H1 (cell line): ENCODE results near the gene CDH22. TPM values are rescaled to one million over a fixed set of nuclear protein-coding genes. Genes with fewer than 3 reads are reported as not detected.

Experiments
- CTCF ChIA-PET: fragments of 300-600 bp; sonication (Branson Sonifier 250); formaldehyde crosslinking; loops from one replicate; lab custom pipeline; 2021; ENCODE audit not compliant: partially characterized antibody; lab: Charles Lee
- POLR2A ChIA-PET: fragments of 300-600 bp; sonication (Branson Sonifier 250); formaldehyde crosslinking; loops from one replicate; lab custom pipeline; 2021; ENCODE audit warnings: inconsistent platforms; ENCODE audit not compliant: partially characterized antibody; lab: Charles Lee
- DNase-seq, 2 experiments: peaks; one replicate each; pipeline versions ENCODE4 v3.0.0 to v3.0.0-alpha.2; 2010 to 2022; ENCODE audit warnings: low spot score in 2 of 2, low read depth in 1 of 2, mixed read lengths in 1 of 2
- FAIRE-seq: peaks from 2 replicates; lab custom pipeline; 2011; peaks lifted over from hg19 to GRCh38; lab: Jason Lieb, UNC
- H2AFZ ChIP-seq: 2 replicates; pipeline ENCODE4 v1.8.1; 2012; ENCODE audit warnings: low read length, inconsistent platforms
- H2AK5ac ChIP-seq: 2 replicates; pipeline ENCODE4 v1.6.1; 2013; ENCODE audit warnings: low read depth, low read length
- H2BK120ac ChIP-seq: replicated peaks from 2 replicates; pipeline ENCODE3; 2013; ENCODE audit warnings: low read depth, low read length, inconsistent platforms
- H2BK12ac ChIP-seq: 2 replicates; pipeline ENCODE4 v1.6.1; 2013; ENCODE audit warnings: low read depth, low read length
- H2BK15ac ChIP-seq: 2 replicates; pipeline ENCODE4 v1.6.1; 2013; ENCODE audit warnings: low read length
- H2BK20ac ChIP-seq: 2 replicates; pipeline ENCODE4 v1.6.1; 2013; ENCODE audit warnings: low read length
- H2BK5ac ChIP-seq: 2 replicates; pipeline ENCODE4 v1.6.1; 2013; ENCODE audit warnings: low read depth, low read length
- H3K14ac ChIP-seq: 2 replicates; pipeline ENCODE4 v1.6.1; 2013; ENCODE audit warnings: inconsistent platforms; ENCODE audit not compliant: insufficient read length
- H3K18ac ChIP-seq: 2 replicates; pipeline ENCODE4 v1.6.1; 2013; ENCODE audit warnings: low read length; ENCODE audit errors: extremely low read depth
- H3K23ac ChIP-seq: 2 replicates; pipeline ENCODE4 v1.6.1; 2013; ENCODE audit warnings: inconsistent platforms; ENCODE audit not compliant: insufficient read length
- H3K23me2 ChIP-seq: 2 replicates; pipeline ENCODE4 v1.6.1; 2013; ENCODE audit warnings: low read depth, low read length
- H3K27ac ChIP-seq: 2 replicates; pipeline ENCODE4 v1.6.1; 2011; ENCODE audit warnings: low read depth, low read length, inconsistent platforms
- H3K27me3 ChIP-seq, 4 experiments: replicated peaks in 1 of 4; 1 replicate in 1 of 4; 2 replicates in 3 of 4; pipeline versions ENCODE4 v1.6.1 to v1.8.1; 2011 to 2013; ENCODE audit warnings: low read length in 3 of 4, mild to moderate bottlenecking in 3 of 4, inconsistent platforms in 2 of 4, mixed read lengths in 2 of 4, moderate library complexity in 1 of 4; ENCODE audit not compliant: control insufficient read depth in 3 of 4, insufficient read depth in 3 of 4; ENCODE audit errors: extremely low read depth in 1 of 4
- H3K36me3 ChIP-seq, 4 experiments: 2 replicates each; pipeline versions ENCODE4 v1.6.1 to v1.8.1; 2011 to 2013; ENCODE audit warnings: mild to moderate bottlenecking in 4 of 4, low read length in 3 of 4, moderate library complexity in 2 of 4, control low read depth in 1 of 4, inconsistent platforms in 1 of 4; ENCODE audit not compliant: insufficient read depth in 4 of 4, control insufficient read depth in 2 of 4
- H3K4ac ChIP-seq: replicated peaks from 2 replicates; pipeline ENCODE3; 2013; ENCODE audit warnings: low read length, low read depth, mixed read lengths, inconsistent platforms; ENCODE audit not compliant: insufficient read length
- H3K4me1 ChIP-seq, 4 experiments: replicated peaks in 1 of 4; 1 replicate in 1 of 4; 2 replicates in 3 of 4; pipeline versions ENCODE4 v1.6.1 to v1.8.1; 2011 to 2013; ENCODE audit warnings: low read length in 3 of 4, inconsistent platforms in 2 of 4, mixed read lengths in 1 of 4; ENCODE audit not compliant: insufficient read depth in 4 of 4, control insufficient read depth in 3 of 4
- H3K4me2 ChIP-seq, 2 experiments: 2 replicates each; pipeline versions ENCODE4 v1.6.1 to v1.8.1; 2011 to 2013; ENCODE audit warnings: low read depth in 2 of 2, low read length in 2 of 2, control low read depth in 1 of 2, inconsistent platforms in 1 of 2, mild to moderate bottlenecking in 1 of 2; ENCODE audit not compliant: insufficient read depth in 1 of 2
- H3K4me3 ChIP-seq, 4 experiments: fragments of 200-600, 300-600 bp in 1 of 4; sonication (generic), shearing (Covaris generic), sonication (Bioruptor Twin) in 1 of 4; 2 replicates each; pipeline versions ENCODE4 v1.5.1 to v1.8.1; 2011 to 2016; ENCODE audit warnings: low read length in 4 of 4, low read depth in 3 of 4, control low read depth in 2 of 4, inconsistent platforms in 2 of 4, mild to moderate bottlenecking in 2 of 4, mixed read lengths in 1 of 4, moderate library complexity in 1 of 4; ENCODE audit not compliant: insufficient read depth in 2 of 4; ENCODE audit errors: extremely low read depth in 1 of 4
- H3K56ac ChIP-seq: replicated peaks from 2 replicates; pipeline ENCODE3; 2013; ENCODE audit warnings: low read depth, mild to moderate bottlenecking, mixed read lengths, low read length, inconsistent platforms; ENCODE audit not compliant: insufficient read length
- H3K79me1 ChIP-seq: 2 replicates; pipeline ENCODE4 v1.6.1; 2013; ENCODE audit warnings: low read depth, low read length, control low read depth
- H3K79me2 ChIP-seq, 2 experiments: 2 replicates each; pipeline versions ENCODE4 v1.6.1 to v1.8.1; 2012 to 2013; ENCODE audit warnings: low read length in 2 of 2, mild to moderate bottlenecking in 2 of 2, inconsistent platforms in 1 of 2; ENCODE audit not compliant: insufficient read depth in 2 of 2, control insufficient read depth in 1 of 2
- H3K9ac ChIP-seq, 4 experiments: replicated peaks in 1 of 4; 1 replicate in 1 of 4; 2 replicates in 3 of 4; pipeline versions ENCODE4 v1.6.1 to v1.8.1; 2011 to 2013; ENCODE audit warnings: low read depth in 3 of 4, low read length in 3 of 4, control low read depth in 2 of 4, mild to moderate bottlenecking in 2 of 4, moderate library complexity in 2 of 4, inconsistent platforms in 1 of 4; ENCODE audit errors: extremely low read depth in 1 of 4
- H3K9me3 ChIP-seq, 2 experiments: 2 replicates each; pipeline versions ENCODE4 v1.6.1 to v1.8.1; 2012 to 2013; ENCODE audit warnings: mild to moderate bottlenecking in 2 of 2, moderate library complexity in 2 of 2, control low read depth in 1 of 2, inconsistent platforms in 1 of 2, low read depth in 1 of 2, low read length in 1 of 2, mixed read lengths in 1 of 2; ENCODE audit not compliant: insufficient read depth in 2 of 2
- H4K20me1 ChIP-seq, 2 experiments: replicated peaks in 1 of 2; 2 replicates each; pipeline versions ENCODE3 to v1.8.1; 2011 to 2013; ENCODE audit warnings: inconsistent platforms in 2 of 2, low read length in 2 of 2, mild to moderate bottlenecking in 1 of 2; ENCODE audit not compliant: insufficient read depth in 2 of 2, control insufficient read depth in 1 of 2
- H4K5ac ChIP-seq: 2 replicates; pipeline ENCODE4 v1.6.1; 2013; ENCODE audit warnings: low read length, low read depth, mixed read lengths, inconsistent platforms; ENCODE audit not compliant: insufficient read length
- H4K8ac ChIP-seq: 2 replicates; pipeline ENCODE4 v1.8.0; 2013; ENCODE audit warnings: mild to moderate bottlenecking, moderate library complexity, low read length, inconsistent platforms; ENCODE audit not compliant: insufficient read depth; ENCODE audit errors: extremely low read depth
- H4K91ac ChIP-seq: replicated peaks from 2 replicates; pipeline ENCODE3; 2013; ENCODE audit warnings: low read length, mixed read lengths, inconsistent platforms; ENCODE audit not compliant: insufficient read length
- KDM1A ChIP-seq: fragments of 200-600, 300-600 bp; sonication (generic); IDR thresholded peaks from 2 replicates; pipeline ENCODE4 v1.7.1; 2016; ENCODE audit warnings: mild to moderate bottlenecking, low read length, borderline replicate concordance
- MAX ChIP-seq: IDR thresholded peaks from 2 replicates; pipeline ENCODE4 v1.6.1; 2012; ENCODE audit warnings: inconsistent platforms
- POLR2A ChIP-seq, 2 experiments: IDR thresholded peaks; 1 replicate in 1 of 2; 2 replicates in 1 of 2; pipeline ENCODE4 v1.6.1; 2011; ENCODE audit warnings: low read depth in 2 of 2, low read length in 2 of 2, mild to moderate bottlenecking in 2 of 2; ENCODE audit errors: control extremely low read depth in 1 of 2
- POU5F1 ChIP-seq: IDR thresholded peaks from 2 replicates; pipeline ENCODE4 v1.6.1; 2011; ENCODE audit warnings: low read depth, mild to moderate bottlenecking, low read length, moderate library complexity
- RFX5 ChIP-seq: IDR thresholded peaks from 2 replicates; pipeline ENCODE4 v1.6.1; 2011; ENCODE audit warnings: low read depth, low read length, improper control_type of control experiment, borderline replicate concordance
- YY1 ChIP-seq: IDR thresholded peaks from 2 replicates; pipeline ENCODE4 v1.6.1; 2011; ENCODE audit warnings: low read depth, mild to moderate bottlenecking, low read length
- WGBS, 2 experiments: shearing (Covaris generic) in 1 of 2; methylation state at CpG; one replicate each; pipeline versions ENCODE4 v1.1.6 to v1.1.7; 2013 to 2015; ENCODE audit warnings: low lambda C conversion rate in 2 of 2, mixed read lengths in 2 of 2, inconsistent platforms in 1 of 2, low coverage in 1 of 2, missing lambda C conversion rate in 1 of 2; ENCODE audit not compliant: insufficient replicate concordance in 2 of 2, insufficient coverage in 1 of 2, insufficient read length in 1 of 2; ENCODE audit errors: extremely low coverage in 1 of 2, missing lambda C conversion rate in 1 of 2; 5-methylcytosine and 5-hydroxymethylcytosine counted together
- polyA plus RNA-seq, 7 experiments: library from polyadenylated mRNA; depleted of rRNA in 3 of 7; stranded (reverse) in 5 of 7; unstranded in 2 of 7; fragments of >200 nt in 5 of 7; fragments of 200-250 nt in 2 of 7; gene quantifications; 1 replicate in 5 of 7; 2 replicates in 1 of 7; 4 replicates in 1 of 7; pipeline versions ENCODE4 v1.2.1 to v1.2.3, GENCODE V29; 2011 to 2013; ENCODE audit warnings: missing spikeins in 2 of 7, mixed read lengths in 2 of 7
- total RNA-seq: library from RNA; stranded (reverse); fragmentation: NEBNext Ultra II Directional; extraction: Animal tissue kit (Norgen Biotek cat#: 25700); gene quantifications from 2 replicates; pipeline ENCODE4 v1.2.1, GENCODE V29; 2021
- TF ChIP-seq, protein P1 (sequence below): IDR thresholded peaks from 2 replicates; pipeline ENCODE4 v1.6.1; 2012; ENCODE audit warnings: low read length, inconsistent platforms

The CDH22 gene
- total and polyA plus RNA-seq, 2 of the 8 experiments (the other 6 are each of a cell fraction or from before 2014, with no cell fraction given), result 0.35 to 0.39 TPM

GRCh38 chr20:46330831-46331371, 22.6 kb upstream of the CDH22 start:
- WGBS, 2 experiments, result 87% methylated on average over 13 of the region's 13 CpGs; no CpG with 5 or more reads in 1 of the 2 experiments
- Histone ChIP-seq H3K4me3 (no peak overlapping the region), H3K4me1 (peaks cover 0 to 27% (median 9%) of the 10 kb centered on the region in 4 experiments; a peak in 6 of 7 replicates)

More at GRCh38 chr20:46330831-46331371, 22.6 kb upstream of the CDH22 start:
- Histone ChIP-seq H3K36me3 (no peaks in the 10 kb centered on the region), H3K23me2 (no peaks in the 10 kb centered on the region), H2AFZ (no peak overlapping the region), H2BK120ac (no peak overlapping the region), H3K79me1 (no peaks in the 10 kb centered on the region), H3K23ac (no peak overlapping the region), H3K79me2 (no peaks in the 10 kb centered on the region), H2BK5ac (no peak overlapping the region), H4K91ac (no peak overlapping the region), H3K9ac (no peak overlapping the region), H3K14ac (no peak overlapping the region), H2AK5ac (no peak overlapping the region), H4K8ac (no peak overlapping the region), H3K27ac (no peak overlapping the region), H3K9me3 (no peaks in the 10 kb centered on the region), H2BK20ac (0 out of 2 replicates have a peak overlapping the region, but pooled peaks have one; percentile 48), H2BK12ac (0 out of 2 replicates have a peak overlapping the region, but pooled peaks have one; percentile 9), H2BK15ac (peak overlapping the region; percentile 0; the same call in 1 of the 2 replicates), H3K18ac (no peak overlapping the region), H4K5ac (no peak overlapping the region), H4K20me1 (no peaks in the 10 kb centered on the region), H3K56ac (no peak overlapping the region), H3K4me2 (no peak overlapping the region), H3K4ac (no peak overlapping the region), H3K27me3 (peaks cover 0 to 3% (median 0%) of the 10 kb centered on the region in 4 experiments; a peak in 2 of 7 replicates)
- TF ChIP-seq, protein P1, sequence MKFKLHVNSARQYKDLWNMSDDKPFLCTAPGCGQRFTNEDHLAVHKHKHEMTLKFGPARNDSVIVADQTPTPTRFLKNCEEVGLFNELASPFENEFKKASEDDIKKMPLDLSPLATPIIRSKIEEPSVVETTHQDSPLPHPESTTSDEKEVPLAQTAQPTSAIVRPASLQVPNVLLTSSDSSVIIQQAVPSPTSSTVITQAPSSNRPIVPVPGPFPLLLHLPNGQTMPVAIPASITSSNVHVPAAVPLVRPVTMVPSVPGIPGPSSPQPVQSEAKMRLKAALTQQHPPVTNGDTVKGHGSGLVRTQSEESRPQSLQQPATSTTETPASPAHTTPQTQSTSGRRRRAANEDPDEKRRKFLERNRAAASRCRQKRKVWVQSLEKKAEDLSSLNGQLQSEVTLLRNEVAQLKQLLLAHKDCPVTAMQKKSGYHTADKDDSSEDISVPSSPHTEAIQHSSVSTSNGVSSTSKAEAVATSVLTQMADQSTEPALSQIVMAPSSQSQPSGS, result no peak
- TF ChIP-seq YY1, result no peak
- no peak for TF ChIP-seq POU5F1
- no peak for TF ChIP-seq MAX
- TF ChIP-seq RFX5, result no peak
- TF ChIP-seq POLR2A (IDR thresholded peaks at IDR 0.05; ENCODE audit: control extremely low read depth in 1 of 2, low read depth in 2 of 2, low read length in 2 of 2), result no peak
- peak; percentile 47; the same call in 1 of the 2 replicates for TF ChIP-seq KDM1A
- no peak for DNase-seq
- CTCF ChIA-PET, result interaction anchor here (0.9 to 17.6 kb wide), 7 partner anchors 8 to 199 kb away, joined by 3 to 214 read pairs (median 7); no protein-coding TSS in a partner anchor
- no peak for FAIRE-seq
- POLR2A ChIA-PET, result interaction anchor here (1.0 to 3.3 kb wide), 8 partner anchors 11 to 242 kb away, joined by 3 to 10 read pairs (median 4); no protein-coding TSS in a partner anchor
